Measurements from ENCODE around the gene MCC.

- TF ChIP-seq CTCF (conservative IDR thresholded peaks at IDR 0.05; ENCODE audit: low read depth, low read length), result no peak
- TF ChIP-seq EZH2 (IDR thresholded peaks at IDR 0.05; ENCODE audit: borderline replicate concordance, low read depth, low read length, poor library complexity, severe bottlenecking), result no peak
Measured at GRCh38 chr5:113278976-113279375, 209.3 kb downstream of the MCC start.

Measured in A673 (cell line).